Esophagus muscularis mucosa (tissue), 4 donors: ENCODE data around the gene ST3GAL5. TPM values are rescaled to one million over a fixed set of nuclear protein-coding genes. Genes with fewer than 3 reads are reported as not detected.
A peak's percentile ranks its signal among the peaks of the same experiment; 100 is the strongest.

Source experiments
- DNase-seq: peaks from one replicate; pipeline ENCODE4 v3.0.0-alpha.2; 2017; ENCODE audit errors: extremely low spot score
- H3K27ac ChIP-seq, 4 donors: fragments of 200-600 bp; sonication (generic); replicated peaks in 1 of 4; 1 replicate in 3 of 4; 2 replicates in 1 of 4; pipeline ENCODE4 v1.5.1; 2016 to 2019; ENCODE audit warnings: mild to moderate bottlenecking in 1 of 4
- H3K27me3 ChIP-seq, 4 donors: fragments of 200-600 bp; sonication (generic); one replicate each; pipeline versions ENCODE4 v1.5.1 to v1.6.0; 2016 to 2019
- H3K36me3 ChIP-seq, 4 donors: fragments of 200-600 bp; sonication (generic); one replicate each; pipeline ENCODE4 v1.5.1; 2016 to 2019
- H3K4me1 ChIP-seq, 4 donors: fragments of 200-600 bp; sonication (generic); one replicate each; pipeline ENCODE4 v1.5.1; 2016 to 2019
- H3K4me3 ChIP-seq, 4 donors: fragments of 200-600 bp; sonication (generic); 1 replicate in 2 of 4; 2 replicates in 2 of 4; pipeline ENCODE4 v1.5.1; 2016 to 2019; ENCODE audit warnings: mild to moderate bottlenecking in 4 of 4, moderate library complexity in 1 of 4
- H3K9me3 ChIP-seq, 4 donors: fragments of 200-600 bp; sonication (generic); 1 replicate in 3 of 4; 2 replicates in 1 of 4; pipeline ENCODE4 v1.5.1; 2016 to 2019
- EP300 ChIP-seq: sonication (generic); formaldehyde crosslinking; IDR thresholded peaks from one replicate; pipeline ENCODE4 v1.6.1; 2017; ENCODE audit warnings: antibody characterized with exemption
- POLR2A ChIP-seq: fragments of 450-650 bp; IDR thresholded peaks from one replicate; pipeline ENCODE4 v1.6.1; 2017; ENCODE audit warnings: antibody characterized with exemption, moderate library complexity, mild to moderate bottlenecking, low read depth
- POLR2AphosphoS5 ChIP-seq, 2 donors: sonication (generic); formaldehyde crosslinking; IDR thresholded peaks; one replicate each; pipeline ENCODE4 v1.6.1; 2017; ENCODE audit warnings: antibody characterized with exemption in 2 of 2
- WGBS: methylation state at CpG from one replicate; pipeline ENCODE4 v1.1.5; 2018; 5-methylcytosine and 5-hydroxymethylcytosine counted together
- intact Hi-C: fragments of 100-400 bp; cut with DNase I; formaldehyde crosslinking; loops from one replicate; pipeline ENCODE4 v1.15.1; 2023
- small RNA-seq, 3 donors: library from RNA; depleted of rRNA; stranded (forward); fragments of <200 nt; gene quantifications; one replicate each; pipeline ENCODE3, GENCODE V24; 2016
- total RNA-seq, 4 donors: library from RNA; depleted of rRNA; stranded (reverse); fragments of >200 nt; gene quantifications; one replicate each; pipeline versions ENCODE4 v1.1.0 to v1.2.1, GENCODE V29; 2016
- TF ChIP-seq, protein P1 (sequence below), 3 experiments: fragments of 200-600 bp in 2 of 3; fragments of 450-650 bp in 1 of 3; sonication (generic) in 2 of 3; IDR thresholded peaks; one replicate each; pipeline ENCODE4 v1.5.1; 2017 to 2019; ENCODE audit warnings: antibody characterized with exemption in 3 of 3, mild to moderate bottlenecking in 2 of 3, moderate library complexity in 1 of 3

Gene ST3GAL5
- total RNA-seq, 4 donors from 2014 or later: 11.3 to 21.6 (median 19.4) TPM

DNA sequence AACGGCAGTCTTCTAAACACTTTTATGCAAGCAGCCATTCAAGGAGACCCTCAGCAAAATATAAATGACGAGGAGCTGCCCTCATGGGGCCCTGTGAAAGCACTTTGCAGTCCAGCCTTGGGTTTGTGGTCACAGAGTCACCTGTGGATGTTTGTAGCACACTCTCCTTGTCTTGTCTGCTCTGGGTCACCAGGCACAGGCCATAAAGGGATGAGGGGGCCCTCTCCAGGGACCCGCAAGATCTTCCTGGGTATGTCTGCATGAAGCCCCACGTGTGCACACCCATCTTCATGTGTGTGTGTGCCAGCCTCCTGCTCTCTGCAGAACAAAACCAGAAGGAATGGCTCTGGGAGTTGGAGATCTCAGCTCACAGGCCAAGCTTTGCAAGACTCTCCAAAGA, 98.8 kb downstream of the ST3GAL5 start:
- Histone ChIP-seq H3K27ac (no peak overlapping the region), H3K4me3 (no peak overlapping the region), H3K9me3 (no peaks in the 10 kb centered on the region), H3K36me3 (peaks cover 4 to 66% (median 29%) of the 10 kb centered on the region in 4 donors), H3K27me3 (no peaks in the 10 kb centered on the region), H3K4me1 (peaks cover 59 to 90% (median 76%) of the 10 kb centered on the region in 4 donors)
- no peak for DNase-seq
- WGBS: 91% methylated on average over 4 of the region's 4 CpGs
- intact Hi-C loops: no loop called here
- no peak for TF ChIP-seq POLR2AphosphoS5 (IDR thresholded peaks at IDR 0.05)

GRCh38 chr2:85789271-85789670, 99.5 kb downstream of the ST3GAL5 start:
- Histone ChIP-seq H3K9me3 (no peaks in the 10 kb centered on the region), H3K36me3 (peaks cover 4 to 73% (median 29%) of the 10 kb centered on the region in 4 donors), H3K4me1 (peaks cover 57 to 90% (median 75%) of the 10 kb centered on the region in 4 donors), H3K4me3 (no peak overlapping the region), H3K27me3 (no peaks in the 10 kb centered on the region), H3K27ac (no peak overlapping the region)
- TF ChIP-seq POLR2A: no peak
- DNase-seq: no peak
- 95% methylated on average over 5 of the region's 5 CpGs for WGBS
- intact Hi-C loops: no loop called here

DNA sequence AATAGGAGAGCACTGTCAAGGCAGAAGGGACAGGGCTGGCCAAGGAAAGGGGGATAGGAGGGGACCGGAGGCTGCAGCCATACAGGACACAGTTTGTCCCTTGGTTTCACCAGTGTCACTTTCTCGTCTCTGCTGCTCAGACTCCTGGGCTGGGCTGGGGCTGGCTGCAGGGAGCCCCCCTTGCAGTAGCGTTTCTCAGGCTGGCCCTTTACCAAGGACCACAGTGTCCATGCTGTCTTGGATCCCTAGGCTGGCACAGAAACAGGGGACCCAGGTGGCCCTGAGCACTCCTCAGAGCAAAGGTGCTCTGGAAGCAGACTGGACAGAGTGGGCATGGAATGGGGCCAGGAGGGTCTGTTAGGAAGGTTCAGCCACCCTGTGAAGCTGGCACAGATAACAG, 100.2 kb downstream of the ST3GAL5 start:
- peaks cover 50 to 90% (median 69%) of the 10 kb centered on the region in 4 donors for H3K4me1 ChIP-seq
- H3K9me3 ChIP-seq: no peaks in the 10 kb centered on the region
- H3K4me3 ChIP-seq: no peak overlapping the region
- H3K27ac ChIP-seq: no peak overlapping the region
- intact Hi-C loops: no loop called here
- no peak for DNase-seq
- TF ChIP-seq, protein P1, sequence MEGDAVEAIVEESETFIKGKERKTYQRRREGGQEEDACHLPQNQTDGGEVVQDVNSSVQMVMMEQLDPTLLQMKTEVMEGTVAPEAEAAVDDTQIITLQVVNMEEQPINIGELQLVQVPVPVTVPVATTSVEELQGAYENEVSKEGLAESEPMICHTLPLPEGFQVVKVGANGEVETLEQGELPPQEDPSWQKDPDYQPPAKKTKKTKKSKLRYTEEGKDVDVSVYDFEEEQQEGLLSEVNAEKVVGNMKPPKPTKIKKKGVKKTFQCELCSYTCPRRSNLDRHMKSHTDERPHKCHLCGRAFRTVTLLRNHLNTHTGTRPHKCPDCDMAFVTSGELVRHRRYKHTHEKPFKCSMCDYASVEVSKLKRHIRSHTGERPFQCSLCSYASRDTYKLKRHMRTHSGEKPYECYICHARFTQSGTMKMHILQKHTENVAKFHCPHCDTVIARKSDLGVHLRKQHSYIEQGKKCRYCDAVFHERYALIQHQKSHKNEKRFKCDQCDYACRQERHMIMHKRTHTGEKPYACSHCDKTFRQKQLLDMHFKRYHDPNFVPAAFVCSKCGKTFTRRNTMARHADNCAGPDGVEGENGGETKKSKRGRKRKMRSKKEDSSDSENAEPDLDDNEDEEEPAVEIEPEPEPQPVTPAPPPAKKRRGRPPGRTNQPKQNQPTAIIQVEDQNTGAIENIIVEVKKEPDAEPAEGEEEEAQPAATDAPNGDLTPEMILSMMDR (IDR thresholded peaks at IDR 0.05): no peak
- TF ChIP-seq EP300 (no peak), POLR2AphosphoS5 (IDR thresholded peaks at IDR 0.05) (no peak), POLR2A (no peak)
- peaks cover 4 to 80% (median 29%) of the 10 kb centered on the region in 4 donors for H3K36me3 ChIP-seq
- H3K27me3 ChIP-seq: no peaks in the 10 kb centered on the region
- WGBS: 93% methylated on average over 3 of the region's 3 CpGs

DNA sequence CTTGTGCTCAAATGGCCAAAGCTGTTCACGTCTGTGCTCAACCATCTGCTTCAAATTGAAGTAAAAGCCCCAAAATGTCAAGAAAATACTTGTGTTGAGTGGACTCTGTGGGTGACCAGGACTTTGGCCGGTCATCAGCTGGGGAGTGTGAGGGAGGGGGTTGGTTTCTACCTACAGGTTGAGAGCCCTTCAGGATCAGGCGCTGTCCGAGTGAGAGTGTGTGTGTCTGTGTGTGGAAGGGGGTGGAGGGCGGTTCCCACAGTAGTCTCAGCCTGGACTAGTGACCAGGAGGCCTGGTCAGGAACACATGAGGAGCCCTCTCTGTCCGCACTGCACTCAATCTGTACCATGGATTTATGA, 100.8 kb downstream of the ST3GAL5 start:
- DNase-seq: no peak
- Histone ChIP-seq H3K4me3 (no peak overlapping the region), H3K36me3 (peaks cover 4 to 86% (median 31%) of the 10 kb centered on the region in 4 donors), H3K4me1 (peaks cover 44 to 87% (median 62%) of the 10 kb centered on the region in 4 donors), H3K27me3 (no peaks in the 10 kb centered on the region), H3K27ac (no peak overlapping the region), H3K9me3 (no peaks in the 10 kb centered on the region)
- 98% methylated on average over 6 of the region's 6 CpGs for WGBS
- TF ChIP-seq POLR2A: no peak
- TF ChIP-seq EP300: no peak
- TF ChIP-seq POLR2AphosphoS5 (IDR thresholded peaks at IDR 0.05): no peak
- TF ChIP-seq, protein P1 (IDR thresholded peaks at IDR 0.05): no peak
- intact Hi-C loops: no loop called here

- no peak for DNase-seq
- H3K36me3 ChIP-seq: peaks cover 4 to 92% (median 32%) of the 10 kb centered on the region in 4 donors
- peak overlapping the region in 1 of 4 donors; percentile 40 for H3K27ac ChIP-seq
- no peaks in the 10 kb centered on the region for H3K9me3 ChIP-seq
- no peaks in the 10 kb centered on the region for H3K27me3 ChIP-seq
- TF ChIP-seq POLR2A: no peak
- TF ChIP-seq POLR2AphosphoS5 (IDR thresholded peaks at IDR 0.05): no peak
- no peak for TF ChIP-seq EP300
- TF ChIP-seq, protein P1 (IDR thresholded peaks at IDR 0.05): no peak
- intact Hi-C loops: no loop called here
- no peak overlapping the region for H3K4me3 ChIP-seq
- H3K4me1 ChIP-seq: peaks cover 39 to 81% (median 57%) of the 10 kb centered on the region in 4 donors
- 89% methylated on average over 7 of the region's 8 CpGs for WGBS
Measured at GRCh38 chr2:85787282-85787980, 101.4 kb downstream of the ST3GAL5 start.

Small RNAs within 50 kb of the gene (small RNA-seq; reads per million reads assigned to genes)
- 0 reads per million in 3 donors for gene RN7SKP83

Other genes starting within 250 kb of the ST3GAL5 start
- 100 to 1,000 TPM in 1 of 4 donors, 10 to 100 TPM in 2, not detected in 1; 25.3 to 119 (median 26.6) TPM for gene SFTPB, start 220.8 kb downstream of the ST3GAL5 start, total RNA-seq
- gene GNLY, start 194.6 kb downstream of the ST3GAL5 start, total RNA-seq: 1 to 10 TPM in 3 of 4 donors, under 1 TPM in 1; 0.84 to 3.5 (median 2.0) TPM
- gene ATOH8, start 135.0 kb downstream of the ST3GAL5 start, total RNA-seq: 100 to 1,000 TPM in 1 of 4 donors, 10 to 100 TPM in 3; 41.1 to 124 (median 62.5) TPM
- 10 to 100 TPM; 13.3 to 22.4 (median 16.6) TPM for gene POLR1A, start 216.9 kb upstream of the ST3GAL5 start, total RNA-seq
- gene PTCD3, start 217.2 kb upstream of the ST3GAL5 start, total RNA-seq: 10 to 100 TPM; 40.4 to 65.1 (median 45.5) TPM